GM12878 (cell line): Measurements from ENCODE around the gene FBXW12. TPM values are rescaled to one million over a fixed set of nuclear protein-coding genes. Genes with fewer than 3 reads are reported as not detected.

Source experiments
- ATAC-seq: fragments of 200-7000 bp; cut with Tn5 transposase; 3 replicates; pipeline ENCODE4 v1.9.1; 2020; ENCODE audit warnings: mild to moderate bottlenecking, moderate library complexity
- BruUV-seq: library from RNA; stranded (reverse); fragments of 400-500 nt; replicated peaks from 2 replicates; lab custom pipeline; 2021; lab: Mats Ljungman, UMichigan
- CTCF ChIA-PET: fragments of 300-600 bp; sonication (Branson Sonifier 250); formaldehyde crosslinking; extraction: SDS; loops from one replicate; lab custom pipeline; 2021; ENCODE audit warnings: inconsistent platforms; lab: Yijun Ruan, JAX
- POLR2A ChIA-PET: fragments of 350-600 bp; formaldehyde crosslinking; extraction: SDS; loops from one replicate; lab custom pipeline; 2021; ENCODE audit warnings: inconsistent platforms; lab: Charles Lee
- RAD21 ChIA-PET: fragments of 300-600 bp; sonication (Branson Sonifier 250); formaldehyde crosslinking; loops from one replicate; lab custom pipeline; 2023; ENCODE audit warnings: antibody characterized with exemption; ENCODE audit not compliant: unreplicated experiment; lab: Charles Lee
- SMC1A ChIA-PET: fragments of 300-600 bp; sonication (Branson Sonifier 250); formaldehyde crosslinking; loops from one replicate; lab custom pipeline; 2023; ENCODE audit not compliant: unreplicated experiment, uncharacterized antibody; lab: Charles Lee
- DNase-seq: peaks from one replicate; pipeline ENCODE4 v3.0.0-alpha.2; 2011; ENCODE audit warnings: low read depth, low spot score
- FAIRE-seq: peaks from 3 replicates; lab custom pipeline; 2011; peaks lifted over from hg19 to GRCh38; lab: Jason Lieb, UNC
- H2AFZ ChIP-seq: 2 replicates; pipeline ENCODE4 v1.6.0; 2011; ENCODE audit warnings: low read depth, low read length, control low read depth; ENCODE audit not compliant: control insufficient read depth
- H3K27ac ChIP-seq: 2 replicates; pipeline ENCODE4 v1.5.1; 2011; ENCODE audit warnings: control low read depth; ENCODE audit not compliant: control insufficient read depth, insufficient read depth
- H3K27me3 ChIP-seq, 2 experiments: replicated peaks in 1 of 2; 2 replicates each; pipeline versions ENCODE4 v1.6.0 to v1.6.1; 2011; ENCODE audit warnings: low read length in 1 of 2; ENCODE audit not compliant: control insufficient read depth in 2 of 2, insufficient read depth in 2 of 2
- H3K36me3 ChIP-seq, 2 experiments: 2 replicates each; pipeline ENCODE4 v1.5.1; 2011; ENCODE audit warnings: low read length in 1 of 2; ENCODE audit not compliant: control insufficient read depth in 2 of 2, insufficient read depth in 2 of 2
- H3K4me1 ChIP-seq: 2 replicates; pipeline ENCODE4 v1.6.1; 2011; ENCODE audit warnings: mild to moderate bottlenecking, low read length, moderate library complexity, mixed read lengths; ENCODE audit not compliant: control insufficient read depth, insufficient read depth
- H3K4me2 ChIP-seq: 2 replicates; pipeline ENCODE4 v1.6.0; 2011; ENCODE audit warnings: control low read depth; ENCODE audit not compliant: control insufficient read depth, insufficient read depth
- H3K4me3 ChIP-seq: fragments of 200-600 bp; sonication (generic); 2 replicates; pipeline ENCODE4 v1.5.1; 2016
- H3K79me2 ChIP-seq: 2 replicates; pipeline ENCODE4 v1.6.0; 2011; ENCODE audit warnings: low read length; ENCODE audit not compliant: control insufficient read depth, insufficient read depth
- H3K9ac ChIP-seq: 2 replicates; pipeline ENCODE4 v1.8.0; 2011; ENCODE audit warnings: low read length, control low read depth, mixed read lengths; ENCODE audit not compliant: control insufficient read depth, insufficient read depth
- H3K9me3 ChIP-seq: replicated peaks from 3 replicates; pipeline ENCODE4 v1.5.1; 2011; ENCODE audit warnings: mild to moderate bottlenecking, low read length; ENCODE audit not compliant: control insufficient read depth, insufficient read depth
- H4K20me1 ChIP-seq: 2 replicates; pipeline ENCODE4 v1.6.0; 2011; ENCODE audit not compliant: control insufficient read depth, insufficient read depth
- BCL3 ChIP-seq: IDR thresholded peaks from 2 replicates; pipeline ENCODE4 v1.6.1; 2011; ENCODE audit warnings: borderline replicate concordance, low read depth, mild to moderate bottlenecking, moderate library complexity, low read length; ENCODE audit not compliant: insufficient read depth, poor library complexity, severe bottlenecking
- IKZF2 ChIP-seq, 2 experiments: fragments of 450-650 bp; IDR thresholded peaks; 2 replicates each; pipeline ENCODE4 v1.6.1; 2017; ENCODE audit warnings: mild to moderate bottlenecking in 2 of 2, moderate library complexity in 2 of 2
- JUND ChIP-seq: IDR thresholded peaks from 2 replicates; pipeline ENCODE4 v1.6.1; 2012; ENCODE audit warnings: low read depth, mild to moderate bottlenecking, low read length, improper control_type of control experiment, moderate library complexity
- MEF2B ChIP-seq: fragments of 450-650 bp; IDR thresholded peaks from 2 replicates; pipeline ENCODE4 v1.6.1; 2018; ENCODE audit warnings: mild to moderate bottlenecking, moderate library complexity; ENCODE audit not compliant: partially characterized antibody, poor library complexity, severe bottlenecking
- NR2C2 ChIP-seq: IDR thresholded peaks from 2 replicates; pipeline ENCODE4 v1.6.1; 2011; ENCODE audit warnings: borderline replicate concordance, low read depth; ENCODE audit not compliant: control insufficient read depth, insufficient read length
- PAX5 ChIP-seq: IDR thresholded peaks from 2 replicates; pipeline ENCODE4 v1.6.1; 2011; ENCODE audit warnings: low read depth, low read length, borderline replicate concordance
- POLR2A ChIP-seq: IDR thresholded peaks from 2 replicates; pipeline ENCODE4 v1.6.1; 2011; ENCODE audit warnings: low read depth, mild to moderate bottlenecking, low read length
- WGBS: methylation state at CpG from one replicate; pipeline ENCODE4 v1.1.6; 2016; ENCODE audit warnings: low lambda C conversion rate; ENCODE audit not compliant: insufficient replicate concordance, insufficient coverage; ENCODE audit errors: missing lambda C conversion rate; 5-methylcytosine and 5-hydroxymethylcytosine counted together
- in situ Hi-C: fragments of 300-500 bp; cut with MboI; formaldehyde crosslinking; loops from 9 replicates; pipeline ENCODE4 v1.14.3; 2018; ENCODE audit warnings: mixed read lengths
- intact Hi-C: fragments of 100-400 bp; cut with micrococcal nuclease; formaldehyde crosslinking; loops from one replicate; pipeline ENCODE4 v1.14.2; 2022; ENCODE audit not compliant: unreplicated experiment
- polyA plus RNA-seq, 11 experiments: library from polyadenylated mRNA; depleted of rRNA in 4 of 11; unstranded in 6 of 11; stranded (reverse) in 5 of 11; fragments of >200 nt; fragmentation: Nextera tagmentation in 4 of 11; fragmentation: Illumina TruSeq in 1 of 11; extraction: Ambion mirVana in 4 of 11; extraction: Trizol in 1 of 11; gene quantifications; 1 replicate in 1 of 11; 2 replicates in 10 of 11; pipeline versions ENCODE4 v1.2.1 to v1.2.3, GENCODE V29; 2011 to 2016; ENCODE audit warnings: inconsistent platforms in 2 of 11, missing spikeins in 2 of 11, low read depth in 1 of 11
- small RNA-seq: library from RNA; depleted of rRNA; stranded (forward); fragments of <200 nt; gene quantifications from one replicate; pipeline ENCODE3, GENCODE V24; 2014
- total RNA-seq, 4 experiments: library from RNA; depleted of rRNA in 3 of 4; stranded (reverse); fragments of >200 nt in 3 of 4; fragmentation: Illumina TruSeq in 1 of 4; extraction: Trizol in 1 of 4; gene quantifications; 2 replicates each; pipeline versions ENCODE4 v1.2.1 to v1.2.3, GENCODE V29; 2013 to 2021

Gene FBXW12
- total and polyA plus RNA-seq, 10 of the 15 experiments (the other 5 are each of a cell fraction or from before 2014, with no cell fraction given) = 0.04 to 0.18 (median 0.12) TPM; not detected in 4

GRCh38 chr3:48441940-48442339 lies 69.9 kb downstream of the FBXW12 start:
- no peak for TF ChIP-seq NR2C2
- TF ChIP-seq JUND = no peak
- TF ChIP-seq POLR2A = 0 out of 2 replicates have a peak, but pooled peaks have one; percentile 25
- no peak for TF ChIP-seq PAX5
- no peak for TF ChIP-seq IKZF2 (IDR thresholded peaks at IDR 0.05)
- no peak for TF ChIP-seq BCL3
- no peak for TF ChIP-seq MEF2B
- ChIA-PET SMC1A (interaction anchor here (11.5 kb wide), 1 partner anchor 40 kb away, joined by 287 read pairs; no protein-coding TSS in a partner anchor), POLR2A (interaction anchor here (0.5 to 1.3 kb wide), 4 partner anchors 12 to 455 kb away, joined by 3 to 7 read pairs (median 6); no protein-coding TSS in a partner anchor), RAD21 (interaction anchor here (3.3 kb wide), 1 partner anchor 115 kb away, joined by 20 read pairs; the partner anchor contains the start of gene PFKFB4), CTCF (interaction anchor here (0.5 to 12.5 kb wide), 4 partner anchors 33 to 112 kb away, joined by 3 to 757 read pairs (median 121); partner anchors contain the start of gene PFKFB4)
- no TSS peak for BruUV-seq
- peak overlapping the region; percentile 81 for H3K4me2 ChIP-seq
- ATAC-seq = no peak
- H3K27ac ChIP-seq = no peak overlapping the region
- no peak overlapping the region for H2AFZ ChIP-seq
- in situ Hi-C loops = no loop called here
- FAIRE-seq = no peak
- WGBS = 66% methylated on average over 6 of the region's 6 CpGs
- H3K4me1 ChIP-seq = peaks cover 24% of the 10 kb centered on the region
- intact Hi-C loops = no loop called here
- H3K4me3 ChIP-seq = peak overlapping the region; percentile 89
- no peaks in the 10 kb centered on the region for H4K20me1 ChIP-seq
- no peaks in the 10 kb centered on the region for H3K27me3 ChIP-seq
- H3K9me3 ChIP-seq = no peaks in the 10 kb centered on the region
- peaks cover 49% of the 10 kb centered on the region for H3K79me2 ChIP-seq
- no peak overlapping the region; the same call in 1 of the 2 replicates for H3K9ac ChIP-seq
- DNase-seq = no peak
- H3K36me3 ChIP-seq = peaks cover 0 to 3% of the 10 kb centered on the region in 2 experiments; a peak in 3 of 4 replicates

Small RNAs within 50 kb of the gene (small RNA-seq; reads per million reads assigned to genes)
- not detected for gene RN7SL321P

Other genes with a start within 250 kb of the FBXW12 start
Only the 7 nearest of the 15 such genes appear.
- 26.5 and 29.0 TPM in 2 replicates for gene ZNF589, start 131.1 kb upstream of the FBXW12 start, total RNA-seq (2014; rRNA removed)
- 29.5 and 30.2 TPM in 2 replicates for gene ZNF589, start 131.1 kb upstream of the FBXW12 start, total RNA-seq (2014; rRNA removed; fragmentation: Illumina TruSeq; extraction: Trizol)
- gene ZNF589, start 131.1 kb upstream of the FBXW12 start, total RNA-seq (2021) = 27.7 and 34.2 TPM in 2 replicates
- gene ZNF589, start 131.1 kb upstream of the FBXW12 start, polyA plus RNA-seq (2011; rRNA removed) = 47.2 and 47.9 TPM in 2 replicates
- gene ZNF589, start 131.1 kb upstream of the FBXW12 start, polyA plus RNA-seq (2014; fragmentation: Illumina TruSeq; extraction: Trizol) = 36.9 and 47.9 TPM in 2 replicates
- gene ZNF589, start 131.1 kb upstream of the FBXW12 start, polyA plus RNA-seq (2014; fragmentation: Nextera tagmentation; extraction: Ambion mirVana) = 10 to 100 TPM in 1 of 2 experiments, 1 to 10 TPM in 1; 6.5 to 10.1 TPM
- gene ZNF589, start 131.1 kb upstream of the FBXW12 start, polyA plus RNA-seq (2014; rRNA removed) = 30.2 and 30.8 TPM in 2 replicates
- 10 to 100 TPM; 19.7 to 20.2 TPM for gene ZNF589, start 131.1 kb upstream of the FBXW12 start, polyA plus RNA-seq (2016; fragmentation: Nextera tagmentation; extraction: Ambion mirVana)
- gene NME6, start 70.9 kb upstream of the FBXW12 start, total RNA-seq (2014; rRNA removed) = 27.8 and 33.4 TPM in 2 replicates
- gene NME6, start 70.9 kb upstream of the FBXW12 start, total RNA-seq (2014; rRNA removed; fragmentation: Illumina TruSeq; extraction: Trizol) = 26.2 and 28.9 TPM in 2 replicates
- 21.3 and 25.5 TPM in 2 replicates for gene NME6, start 70.9 kb upstream of the FBXW12 start, total RNA-seq (2021)
- 22.1 and 34.2 TPM in 2 replicates for gene NME6, start 70.9 kb upstream of the FBXW12 start, polyA plus RNA-seq (2011; rRNA removed)
- 22.4 and 31.7 TPM in 2 replicates for gene NME6, start 70.9 kb upstream of the FBXW12 start, polyA plus RNA-seq (2014; fragmentation: Illumina TruSeq; extraction: Trizol)
- 10 to 100 TPM; 39.4 to 68.6 TPM for gene NME6, start 70.9 kb upstream of the FBXW12 start, polyA plus RNA-seq (2014; fragmentation: Nextera tagmentation; extraction: Ambion mirVana)
- gene NME6, start 70.9 kb upstream of the FBXW12 start, polyA plus RNA-seq (2014; rRNA removed) = 27.7 and 27.9 TPM in 2 replicates
- gene NME6, start 70.9 kb upstream of the FBXW12 start, polyA plus RNA-seq (2016; fragmentation: Nextera tagmentation; extraction: Ambion mirVana) = 10 to 100 TPM; 38.0 to 38.8 TPM
- not detected in 2 replicates for gene SPINK8, start 38.6 kb upstream of the FBXW12 start, total RNA-seq (2014; rRNA removed)
- not detected in 2 replicates for gene SPINK8, start 38.6 kb upstream of the FBXW12 start, total RNA-seq (2014; rRNA removed; fragmentation: Illumina TruSeq; extraction: Trizol)
- gene SPINK8, start 38.6 kb upstream of the FBXW12 start, total RNA-seq (2021) = not detected in 2 replicates
- not detected in 2 replicates for gene SPINK8, start 38.6 kb upstream of the FBXW12 start, polyA plus RNA-seq (2011; rRNA removed)
- not detected in 2 replicates for gene SPINK8, start 38.6 kb upstream of the FBXW12 start, polyA plus RNA-seq (2014; fragmentation: Illumina TruSeq; extraction: Trizol)
- gene SPINK8, start 38.6 kb upstream of the FBXW12 start, polyA plus RNA-seq (2014; fragmentation: Nextera tagmentation; extraction: Ambion mirVana) = not detected
- not detected in 2 replicates for gene SPINK8, start 38.6 kb upstream of the FBXW12 start, polyA plus RNA-seq (2014; rRNA removed)
- not detected for gene SPINK8, start 38.6 kb upstream of the FBXW12 start, polyA plus RNA-seq (2016; fragmentation: Nextera tagmentation; extraction: Ambion mirVana)
- gene PLXNB1, start 57.9 kb downstream of the FBXW12 start, total RNA-seq (2014; rRNA removed) = 4.8 and 8.0 TPM in 2 replicates
- gene PLXNB1, start 57.9 kb downstream of the FBXW12 start, total RNA-seq (2014; rRNA removed; fragmentation: Illumina TruSeq; extraction: Trizol) = 4.9 and 6.0 TPM in 2 replicates
- gene PLXNB1, start 57.9 kb downstream of the FBXW12 start, total RNA-seq (2021) = 14.7 and 15.1 TPM in 2 replicates
- 8.6 and 14.3 TPM in 2 replicates for gene PLXNB1, start 57.9 kb downstream of the FBXW12 start, polyA plus RNA-seq (2011; rRNA removed)
- gene PLXNB1, start 57.9 kb downstream of the FBXW12 start, polyA plus RNA-seq (2014; fragmentation: Illumina TruSeq; extraction: Trizol) = 3.2 and 5.7 TPM in 2 replicates
- gene PLXNB1, start 57.9 kb downstream of the FBXW12 start, polyA plus RNA-seq (2014; fragmentation: Nextera tagmentation; extraction: Ambion mirVana) = under 1 TPM; 0.18 to 0.47 TPM
- 12.2 and 15.2 TPM in 2 replicates for gene PLXNB1, start 57.9 kb downstream of the FBXW12 start, polyA plus RNA-seq (2014; rRNA removed)
- 1 to 10 TPM; 3.3 to 3.9 TPM for gene PLXNB1, start 57.9 kb downstream of the FBXW12 start, polyA plus RNA-seq (2016; fragmentation: Nextera tagmentation; extraction: Ambion mirVana)
- 30.0 and 31.0 TPM in 2 replicates for gene CCDC51, start 67.9 kb downstream of the FBXW12 start, total RNA-seq (2014; rRNA removed)
- 28.7 and 29.4 TPM in 2 replicates for gene CCDC51, start 67.9 kb downstream of the FBXW12 start, total RNA-seq (2014; rRNA removed; fragmentation: Illumina TruSeq; extraction: Trizol)
- gene CCDC51, start 67.9 kb downstream of the FBXW12 start, total RNA-seq (2021) = 24.3 and 26.6 TPM in 2 replicates
- 22.2 and 32.7 TPM in 2 replicates for gene CCDC51, start 67.9 kb downstream of the FBXW12 start, polyA plus RNA-seq (2011; rRNA removed)
- gene CCDC51, start 67.9 kb downstream of the FBXW12 start, polyA plus RNA-seq (2014; fragmentation: Illumina TruSeq; extraction: Trizol) = 14.5 and 28.2 TPM in 2 replicates
- gene CCDC51, start 67.9 kb downstream of the FBXW12 start, polyA plus RNA-seq (2014; fragmentation: Nextera tagmentation; extraction: Ambion mirVana) = 10 to 100 TPM; 10.6 to 12.6 TPM
- 26.2 and 28.1 TPM in 2 replicates for gene CCDC51, start 67.9 kb downstream of the FBXW12 start, polyA plus RNA-seq (2014; rRNA removed)
- gene CCDC51, start 67.9 kb downstream of the FBXW12 start, polyA plus RNA-seq (2016; fragmentation: Nextera tagmentation; extraction: Ambion mirVana) = 10 to 100 TPM; 45.4 to 54.9 TPM
- 426 and 551 TPM in 2 replicates for gene TMA7, start 68.0 kb downstream of the FBXW12 start, total RNA-seq (2014; rRNA removed)
- 703 and 728 TPM in 2 replicates for gene TMA7, start 68.0 kb downstream of the FBXW12 start, total RNA-seq (2014; rRNA removed; fragmentation: Illumina TruSeq; extraction: Trizol)
- gene TMA7, start 68.0 kb downstream of the FBXW12 start, total RNA-seq (2021) = 315 and 319 TPM in 2 replicates
- 427 and 593 TPM in 2 replicates for gene TMA7, start 68.0 kb downstream of the FBXW12 start, polyA plus RNA-seq (2011; rRNA removed)
- gene TMA7, start 68.0 kb downstream of the FBXW12 start, polyA plus RNA-seq (2014; fragmentation: Illumina TruSeq; extraction: Trizol) = 332 and 496 TPM in 2 replicates
- gene TMA7, start 68.0 kb downstream of the FBXW12 start, polyA plus RNA-seq (2014; fragmentation: Nextera tagmentation; extraction: Ambion mirVana) = 1,000 to 10,000 TPM; 1,729 to 1,760 TPM
- 684 and 776 TPM in 2 replicates for gene TMA7, start 68.0 kb downstream of the FBXW12 start, polyA plus RNA-seq (2014; rRNA removed)
- 1,000 to 10,000 TPM; 1,330 to 1,388 TPM for gene TMA7, start 68.0 kb downstream of the FBXW12 start, polyA plus RNA-seq (2016; fragmentation: Nextera tagmentation; extraction: Ambion mirVana)
- 14.5 and 15.0 TPM in 2 replicates for gene ATRIP, start 74.5 kb downstream of the FBXW12 start, total RNA-seq (2014; rRNA removed)
- 11.5 and 13.4 TPM in 2 replicates for gene ATRIP, start 74.5 kb downstream of the FBXW12 start, total RNA-seq (2014; rRNA removed; fragmentation: Illumina TruSeq; extraction: Trizol)
- 13.2 and 13.6 TPM in 2 replicates for gene ATRIP, start 74.5 kb downstream of the FBXW12 start, total RNA-seq (2021)
- 8.4 and 11.6 TPM in 2 replicates for gene ATRIP, start 74.5 kb downstream of the FBXW12 start, polyA plus RNA-seq (2011; rRNA removed)
- 16.0 and 18.9 TPM in 2 replicates for gene ATRIP, start 74.5 kb downstream of the FBXW12 start, polyA plus RNA-seq (2014; fragmentation: Illumina TruSeq; extraction: Trizol)
- 1 to 10 TPM; 1.4 to 2.4 TPM for gene ATRIP, start 74.5 kb downstream of the FBXW12 start, polyA plus RNA-seq (2014; fragmentation: Nextera tagmentation; extraction: Ambion mirVana)
- 9.7 and 10.3 TPM in 2 replicates for gene ATRIP, start 74.5 kb downstream of the FBXW12 start, polyA plus RNA-seq (2014; rRNA removed)
- gene ATRIP, start 74.5 kb downstream of the FBXW12 start, polyA plus RNA-seq (2016; fragmentation: Nextera tagmentation; extraction: Ambion mirVana) = 10 to 100 TPM in 1 of 2 experiments, 1 to 10 TPM in 1; 9.5 to 10.5 TPM